Neuronal stem cell (in vitro differentiated cells): ENCODE results near the gene INO80C.
A peak's percentile ranks its signal among the peaks of the same experiment; 100 is the strongest.

ENCODE experiments used
- DNase-seq: peaks from one replicate; pipeline ENCODE4 v3.0.0-alpha.2; 2013; ENCODE audit warnings: low spot score
- H2AFZ ChIP-seq: one replicate; pipeline ENCODE4 v1.6.1; 2013; ENCODE audit warnings: mild to moderate bottlenecking, low read length, inconsistent platforms
- H2AK5ac ChIP-seq: 2 replicates; pipeline ENCODE4 v1.6.1; 2013; ENCODE audit warnings: low read depth, mild to moderate bottlenecking, inconsistent platforms, low read length, moderate library complexity, mixed read lengths
- H2BK120ac ChIP-seq: 2 replicates; pipeline ENCODE4 v1.6.1; 2013; ENCODE audit warnings: low read depth, mild to moderate bottlenecking, inconsistent platforms, low read length, moderate library complexity, mixed read lengths
- H2BK12ac ChIP-seq: one replicate; pipeline ENCODE4 v1.6.1; 2013; ENCODE audit warnings: low read length, inconsistent platforms
- H2BK15ac ChIP-seq: 2 replicates; pipeline ENCODE4 v1.6.1; 2013; ENCODE audit warnings: mild to moderate bottlenecking, low read length, inconsistent platforms, mixed read lengths
- H2BK5ac ChIP-seq: one replicate; pipeline ENCODE4 v1.6.1; 2013; ENCODE audit warnings: inconsistent platforms, mild to moderate bottlenecking, low read length, moderate library complexity
- H3K14ac ChIP-seq: one replicate; pipeline ENCODE4 v1.6.1; 2013; ENCODE audit warnings: low read length, inconsistent platforms
- H3K18ac ChIP-seq: 2 replicates; pipeline ENCODE4 v1.6.1; 2013; ENCODE audit warnings: low read length, inconsistent platforms
- H3K23ac ChIP-seq: 2 replicates; pipeline ENCODE4 v1.6.1; 2013; ENCODE audit warnings: low read depth, mild to moderate bottlenecking, mixed read lengths, low read length, inconsistent platforms; ENCODE audit not compliant: poor library complexity
- H3K27ac ChIP-seq: replicated peaks from 3 replicates; pipeline ENCODE4 v1.5.1; 2013; ENCODE audit warnings: low read length, inconsistent platforms
- H3K27me3 ChIP-seq, 3 experiments: 2 replicates each; pipeline ENCODE4 v1.6.1; 2013; ENCODE audit warnings: low read length in 3 of 3, mild to moderate bottlenecking in 2 of 3, inconsistent platforms in 1 of 3, low read depth in 1 of 3, mixed read lengths in 1 of 3, moderate library complexity in 1 of 3; ENCODE audit not compliant: control insufficient read depth in 3 of 3, insufficient read depth in 3 of 3
- H3K36me3 ChIP-seq, 2 donors: replicated peaks in 1 of 2; 2 replicates each; pipeline ENCODE4 v1.6.1; 2013; ENCODE audit warnings: low read length in 2 of 2; ENCODE audit not compliant: control insufficient read depth in 2 of 2, insufficient read depth in 2 of 2
- H3K4ac ChIP-seq: 2 replicates; pipeline ENCODE4 v1.6.1; 2013; ENCODE audit warnings: inconsistent platforms, mild to moderate bottlenecking, low read length, moderate library complexity
- H3K4me1 ChIP-seq, 2 donors: 1 replicate in 1 of 2; 2 replicates in 1 of 2; pipeline ENCODE4 v1.6.1; 2013; ENCODE audit warnings: low read length in 2 of 2, low read depth in 1 of 2; ENCODE audit not compliant: control insufficient read depth in 2 of 2, insufficient read depth in 1 of 2
- H3K4me2 ChIP-seq: one replicate; pipeline ENCODE4 v1.6.1; 2013; ENCODE audit warnings: mild to moderate bottlenecking, low read length, inconsistent platforms; ENCODE audit not compliant: insufficient read depth, poor library complexity, severe bottlenecking
- H3K4me3 ChIP-seq, 2 donors: 2 replicates each; pipeline ENCODE4 v1.5.1; 2013; ENCODE audit warnings: low read length in 2 of 2, mild to moderate bottlenecking in 2 of 2, inconsistent platforms in 1 of 2, moderate library complexity in 1 of 2
- H3K79me1 ChIP-seq: one replicate; pipeline ENCODE4 v1.6.1; 2013; ENCODE audit warnings: low read depth, mild to moderate bottlenecking, inconsistent platforms, low read length, moderate library complexity
- H3K9ac ChIP-seq: one replicate; pipeline ENCODE4 v1.6.1; 2013; ENCODE audit warnings: mild to moderate bottlenecking, low read depth, low read length, inconsistent platforms; ENCODE audit not compliant: poor library complexity
- H3K9me3 ChIP-seq, 2 donors: replicated peaks in 1 of 2; 2 replicates each; pipeline versions ENCODE3 to v1.6.1; 2013; ENCODE audit warnings: low read length in 2 of 2, mild to moderate bottlenecking in 2 of 2, inconsistent platforms in 1 of 2, low read depth in 1 of 2, mixed read lengths in 1 of 2, moderate library complexity in 1 of 2; ENCODE audit not compliant: control insufficient read depth in 2 of 2, insufficient read depth in 1 of 2
- H4K8ac ChIP-seq: one replicate; pipeline ENCODE4 v1.6.1; 2013; ENCODE audit warnings: low read depth, mild to moderate bottlenecking, inconsistent platforms, low read length, moderate library complexity
- H4K91ac ChIP-seq: one replicate; pipeline ENCODE4 v1.6.1; 2013; ENCODE audit warnings: low read length, low read depth, mild to moderate bottlenecking, inconsistent platforms; ENCODE audit not compliant: poor library complexity
- WGBS, 2 donors: extraction: QIAGEN DNeasy Blood & Tissue Kit; methylation state at CpG; one replicate each; pipeline ENCODE4 v1.1.7; 2013; ENCODE audit warnings: missing lambda C conversion rate in 2 of 2, mixed read lengths in 1 of 2; ENCODE audit not compliant: insufficient read length in 2 of 2, insufficient replicate concordance in 1 of 2; ENCODE audit errors: extremely low coverage in 2 of 2; 5-methylcytosine and 5-hydroxymethylcytosine counted together

INO80C gene

GRCh38 chr18:35524226-35524625 lies 26.5 kb upstream of the INO80C start:
- Histone ChIP-seq H3K79me1 (no peaks in the 10 kb centered on the region), H3K9ac (no peak overlapping the region), H2AFZ (peak overlapping the region; percentile 53), H3K27ac (no peak overlapping the region), H3K36me3 (no peaks in the 10 kb centered on the region), H2BK12ac (no peak overlapping the region), H3K4ac (no peak overlapping the region), H3K23ac (no peak overlapping the region), H2BK5ac (no peak overlapping the region), H3K4me1 (peaks cover 0 to 11% of the 10 kb centered on the region in 2 donors), H2BK120ac (no peak overlapping the region), H3K4me3 (no peak overlapping the region), H4K91ac (no peak overlapping the region), H4K8ac (no peak overlapping the region), H3K4me2 (no peak overlapping the region), H3K27me3 (peaks cover 0 to 4% (median 0%) of the 10 kb centered on the region in 3 experiments), H3K14ac (no peak overlapping the region), H3K18ac (no peak overlapping the region), H2BK15ac (no peak overlapping the region), H3K9me3 (no peaks in the 10 kb centered on the region), H2AK5ac (no peak overlapping the region)
- WGBS, 2 donors = no CpG with 5 or more reads among the region's 5 CpGs
- DNase-seq = no peak

- H3K4me3 ChIP-seq = no peak overlapping the region
- no peak overlapping the region for H4K8ac ChIP-seq
- H3K23ac ChIP-seq = no peak overlapping the region
- H2BK12ac ChIP-seq = no peak overlapping the region
- no peak overlapping the region for H3K9ac ChIP-seq
- peaks cover 0 to 11% of the 10 kb centered on the region in 2 donors for H3K4me1 ChIP-seq
- no peak overlapping the region for H3K18ac ChIP-seq
- H2AK5ac ChIP-seq = no peak overlapping the region
- H2BK120ac ChIP-seq = no peak overlapping the region
- no CpG with 5 or more reads among the region's 2 CpGs for WGBS, 2 donors
- no peak overlapping the region for H3K27ac ChIP-seq
- no peak overlapping the region for H2AFZ ChIP-seq
- no peak for DNase-seq
- peaks cover 0 to 4% (median 0%) of the 10 kb centered on the region in 3 experiments for H3K27me3 ChIP-seq
- H3K36me3 ChIP-seq = no peaks in the 10 kb centered on the region
- H2BK5ac ChIP-seq = no peak overlapping the region
- H3K4ac ChIP-seq = no peak overlapping the region
- H2BK15ac ChIP-seq = no peak overlapping the region
- no peak overlapping the region for H3K14ac ChIP-seq
- no peak overlapping the region for H4K91ac ChIP-seq
- no peaks in the 10 kb centered on the region for H3K79me1 ChIP-seq
- H3K4me2 ChIP-seq = no peak overlapping the region
- H3K9me3 ChIP-seq = no peaks in the 10 kb centered on the region
These were observed 24.6 kb upstream of the INO80C start for GRCh38 chr18:35522130-35522959.

GRCh38 chr18:35521133-35521532 lies 23.4 kb upstream of the INO80C start:
- Histone ChIP-seq H3K9me3 (no peaks in the 10 kb centered on the region), H2AK5ac (no peak overlapping the region), H3K9ac (no peak overlapping the region), H2BK120ac (no peak overlapping the region), H3K4me3 (no peak overlapping the region), H3K36me3 (no peaks in the 10 kb centered on the region), H3K79me1 (no peaks in the 10 kb centered on the region), H3K23ac (no peak overlapping the region), H3K14ac (no peak overlapping the region), H3K4me1 (peaks cover 0 to 11% of the 10 kb centered on the region in 2 donors), H3K27me3 (no peaks in the 10 kb centered on the region), H2BK5ac (no peak overlapping the region), H4K8ac (no peak overlapping the region), H3K18ac (no peak overlapping the region), H2BK15ac (no peak overlapping the region), H3K4me2 (no peak overlapping the region), H2BK12ac (no peak overlapping the region), H2AFZ (no peak overlapping the region), H4K91ac (no peak overlapping the region), H3K4ac (no peak overlapping the region), H3K27ac (no peak overlapping the region)
- DNase-seq = no peak
- no CpG with 5 or more reads among the region's 5 CpGs for WGBS, 2 donors

GRCh38 chr18:35519148-35519899 lies 21.6 kb upstream of the INO80C start:
- no peak overlapping the region for H3K4me2 ChIP-seq

More at GRCh38 chr18:35519148-35519899, 21.6 kb upstream of the INO80C start:
- Histone ChIP-seq H3K14ac (no peak overlapping the region), H4K8ac (no peak overlapping the region), H3K23ac (no peak overlapping the region), H2BK5ac (no peak overlapping the region), H3K79me1 (no peaks in the 10 kb centered on the region), H3K4me1 (peaks cover 6 to 18% of the 10 kb centered on the region in 2 donors), H3K4ac (no peak overlapping the region), H3K18ac (no peak overlapping the region), H4K91ac (no peak overlapping the region), H3K27ac (no peak overlapping the region), H2AK5ac (no peak overlapping the region), H2BK120ac (no peak overlapping the region), H2AFZ (no peak overlapping the region), H3K9ac (no peak overlapping the region), H3K36me3 (no peaks in the 10 kb centered on the region), H3K9me3 (no peaks in the 10 kb centered on the region), H3K4me3 (no peak overlapping the region), H3K27me3 (no peaks in the 10 kb centered on the region), H2BK12ac (no peak overlapping the region), H2BK15ac (no peak overlapping the region)
- no CpG with 5 or more reads among the region's 7 CpGs for WGBS, 2 donors
- DNase-seq = no peak
